ENCODE data around the gene PEPD.
A peak's percentile ranks its signal among the peaks of the same experiment; 100 is the strongest.

PEPD gene

GRCh38 chr19:33403973-33404304 is 117.7 kb downstream of the PEPD start:
- no peak for DNase-seq

- DNase-seq: no peak
Observed at GRCh38 chr19:33403221-33403972, 118.2 kb downstream of the PEPD start.

- DNase-seq: no peak
Observed at GRCh38 chr19:33402421-33403220, 119.0 kb downstream of the PEPD start.

GRCh38 chr19:33401683-33402420 is 119.7 kb downstream of the PEPD start:
- DNase-seq: no peak

- DNase-seq: no peak
Observed at GRCh38 chr19:33400856-33401682, 120.5 kb downstream of the PEPD start.

- no peak for DNase-seq
Observed at GRCh38 chr19:33399745-33400681, 121.6 kb downstream of the PEPD start.

GRCh38 chr19:33399081-33399744 is 122.4 kb downstream of the PEPD start:
- no peak for DNase-seq

GRCh38 chr19:33398361-33399060 is 123.1 kb downstream of the PEPD start:
- no peak for DNase-seq

- DNase-seq: no peak
Observed at GRCh38 chr19:33397536-33398360, 123.8 kb downstream of the PEPD start.

- DNase-seq: no peak
Observed at GRCh38 chr19:33396701-33397535, 124.7 kb downstream of the PEPD start.

GRCh38 chr19:33395561-33396550 is 125.7 kb downstream of the PEPD start:
- no peak for DNase-seq

GRCh38 chr19:33394723-33395560 is 126.6 kb downstream of the PEPD start:
- no peak for DNase-seq

GRCh38 chr19:33394006-33394722 is 127.4 kb downstream of the PEPD start:
- DNase-seq: peak in 1 of 2 donors; percentile 29

GRCh38 chr19:33393286-33394005 is 128.1 kb downstream of the PEPD start:
- no peak for DNase-seq

Data from CD4-positive, alpha-beta T cell treated with Interleukin-4 for 1 hour (primary cell).